ENCODE results near the gene ACIN1. TPM values are rescaled to one million over a fixed set of nuclear protein-coding genes. Genes with fewer than 3 reads are reported as not detected.

The ACIN1 gene
- total and polyA plus RNA-seq, 9 of the 15 experiments (the other 6 are each of a cell fraction or from before 2014, with no cell fraction given): 5.0 to 196 (median 129) TPM

GRCh38 chr14:23057757-23058653 is 36.9 kb downstream of the ACIN1 start:
- Histone ChIP-seq H3K27ac (ENCODE audit: extremely low read depth, low read depth, low read length) (peak overlapping the region; percentile 64), H3K4me3 (peak overlapping the region; percentile 69), H4K20me1 (replicated peaks; ENCODE audit: control insufficient read depth, insufficient read depth, low read length) (0 out of 2 replicates have a peak, but pooled peaks cover 2% of the 10 kb centered on the region), H3K9me3 (replicated peaks; ENCODE audit: control insufficient read depth, insufficient read depth, low read depth, low read length) (no peaks in the 10 kb centered on the region), H3K4me2 (ENCODE audit: insufficient read depth, low read length) (peak overlapping the region; percentile 74), H2AFZ (ENCODE audit: low read depth, low read length) (peak overlapping the region; percentile 82), H3K79me2 (ENCODE audit: control insufficient read depth, insufficient read depth, low read length) (no peaks in the 10 kb centered on the region; the same call in 2 of the 3 replicates), H3K36me3 (ENCODE audit: control insufficient read depth, insufficient read depth, low read length) (peaks cover 42% of the 10 kb centered on the region), H3K9me1 (ENCODE audit: control insufficient read depth, insufficient read depth, low read length) (no peaks in the 10 kb centered on the region), H3K9ac (ENCODE audit: insufficient read depth in 1 of 2, low read depth in 2 of 2, low read length in 2 of 2) (peak overlapping the region; percentile 63 to 91; a peak in 3 of 4 replicates), H3K27me3 (ENCODE audit: control insufficient read depth in 2 of 2, insufficient read depth in 2 of 2, low read length in 2 of 2) (no peaks in the 10 kb centered on the region), H3K4me1 (replicated peaks in 1 of 2; ENCODE audit: control insufficient read depth in 2 of 2, insufficient read depth in 2 of 2, low read length in 2 of 2) (peaks cover 11 to 45% of the 10 kb centered on the region in 2 experiments)
- intact Hi-C loops (cut with micrococcal nuclease): loop anchor here (1.0 kb wide), 3 partner anchors 72 to 129 kb away; partner anchors contain the start of gene PRMT5
- ChIA-PET CTCF (ENCODE audit: low intra/inter-chr PET ratio) (interaction anchor here (0.7 to 9.2 kb wide), 8 partner anchors 11 to 128 kb away, joined by 4 to 141 read pairs (median 9); no protein-coding TSS in a partner anchor), POLR2A (interaction anchor here (0.6 to 2.9 kb wide), 22 partner anchors 10 to 262 kb away, joined by 3 to 23 read pairs (median 4); partner anchors contain the start of genes ACIN1, AJUBA, C14orf119 and PRMT5)
- no TSS peak for BruUV-seq (replicated peaks)
- in situ Hi-C loops (cut with MboI): no loop called here
- FAIRE-seq: peak; percentile 79
- 2% methylated on average over 43 of the region's 51 CpGs for WGBS (ENCODE audit: insufficient coverage, low coverage, missing lambda C conversion rate)
- ATAC-seq: peak; percentile 83
- DNase-seq (ENCODE audit: extremely low read depth in 1 of 4, low spot score in 3 of 4): peak; percentile 78 to 94 (median 84)
- TF ChIP-seq SRF (CRISPR knock-in tag; IDR thresholded peaks at IDR 0.05) (0 out of 4 replicates have a peak, but pooled peaks of 1 of the 2 experiments have one; percentile 31), AFF4 (CRISPR knock-in tag; IDR thresholded peaks at IDR 0.05) (peak; percentile 61; the same call in 1 of the 2 replicates), NCOR1 (IDR thresholded peaks at IDR 0.05) (0 out of 2 replicates have a peak, but pooled peaks have one; percentile 22), NRF1 (conservative IDR thresholded peaks at IDR 0.05 in 1 of 2, IDR thresholded peaks at IDR 0.05 in 1 of 2) (no peak), UBTF (IDR thresholded peaks at IDR 0.05; ENCODE audit: borderline replicate concordance in 1 of 2, low read depth in 2 of 2, low read length in 2 of 2) (peak; percentile 90 to 95; a peak in 3 of 4 replicates), SAP30 (IDR thresholded peaks at IDR 0.05; ENCODE audit: borderline replicate concordance, insufficient read depth, low read depth, low read length, poor library complexity, severe bottlenecking) (peak; percentile 73), ZNF239 (CRISPR knock-in tag; IDR thresholded peaks at IDR 0.05) (no peak), MNT (conservative IDR thresholded peaks at IDR 0.05) (peak in 1 of 2 experiments; percentile 45; a peak in 2 of 4 replicates)

Data from K562 (cell line).